Thoracic aorta (tissue), 2 donors: ENCODE results near the gene HSDL1. TPM values are rescaled to one million over a fixed set of nuclear protein-coding genes. Genes with fewer than 3 reads are reported as not detected.

ENCODE experiments used
- ATAC-seq: fragments of 150-250 bp; one replicate; pipeline ENCODE4 v1.8.0; 2017; ENCODE audit warnings: low read depth; ENCODE audit not compliant: insufficient number of reproducible peaks, low FRiP score
- DNase-seq: peaks from one replicate; pipeline ENCODE4 v3.0.0-alpha.2; 2020; ENCODE audit warnings: low spot score
- H3K27ac ChIP-seq, 2 donors: fragments of 200-600 bp; sonication (generic); 1 replicate in 1 of 2; 2 replicates in 1 of 2; pipeline ENCODE4 v1.5.1; 2016; ENCODE audit warnings: mild to moderate bottlenecking in 2 of 2, moderate library complexity in 2 of 2
- H3K27me3 ChIP-seq: fragments of 200-600 bp; sonication (generic); replicated peaks from 2 replicates; pipeline ENCODE4 v1.6.0; 2016; ENCODE audit warnings: mild to moderate bottlenecking; ENCODE audit not compliant: insufficient read depth
- H3K36me3 ChIP-seq: fragments of 200-600 bp; sonication (generic); one replicate; pipeline ENCODE4 v1.5.1; 2016
- H3K4me1 ChIP-seq, 2 donors: fragments of 200-600 bp; sonication (generic); 1 replicate in 1 of 2; 2 replicates in 1 of 2; pipeline versions ENCODE4 v1.5.1 to v1.6.0; 2016; ENCODE audit warnings: low read depth in 2 of 2, mild to moderate bottlenecking in 1 of 2; ENCODE audit not compliant: control insufficient read depth in 1 of 2
- H3K4me3 ChIP-seq: fragments of 200-600 bp; sonication (generic); 2 replicates; pipeline ENCODE4 v1.5.1; 2016; ENCODE audit warnings: mild to moderate bottlenecking
- H3K9me3 ChIP-seq: fragments of 200-600 bp; sonication (generic); 2 replicates; pipeline ENCODE4 v1.5.1; 2016
- total RNA-seq, 2 donors: library from RNA; depleted of rRNA; stranded (reverse); fragments of >200 nt; gene quantifications; one replicate each; pipeline versions ENCODE4 v1.1.0 to v1.2.3, GENCODE V29; 2016
- TF ChIP-seq, protein P1 (sequence below): fragments of 200-600 bp; sonication (generic); IDR thresholded peaks from one replicate; pipeline ENCODE4 v1.5.1; 2019; ENCODE audit warnings: antibody characterized with exemption

The HSDL1 gene
- total RNA-seq, 2 donors from 2014 or later = 7.2 to 14.4 TPM

- H3K36me3 ChIP-seq = peaks cover 42% of the 10 kb centered on the region
- H3K4me3 ChIP-seq = no peak overlapping the region
- no peaks in the 10 kb centered on the region for H3K9me3 ChIP-seq
- no peak for DNase-seq
- no peak overlapping the region for H3K27ac ChIP-seq
- H3K4me1 ChIP-seq = peaks cover 16 to 25% of the 10 kb centered on the region in 2 donors
- TF ChIP-seq, protein P1, sequence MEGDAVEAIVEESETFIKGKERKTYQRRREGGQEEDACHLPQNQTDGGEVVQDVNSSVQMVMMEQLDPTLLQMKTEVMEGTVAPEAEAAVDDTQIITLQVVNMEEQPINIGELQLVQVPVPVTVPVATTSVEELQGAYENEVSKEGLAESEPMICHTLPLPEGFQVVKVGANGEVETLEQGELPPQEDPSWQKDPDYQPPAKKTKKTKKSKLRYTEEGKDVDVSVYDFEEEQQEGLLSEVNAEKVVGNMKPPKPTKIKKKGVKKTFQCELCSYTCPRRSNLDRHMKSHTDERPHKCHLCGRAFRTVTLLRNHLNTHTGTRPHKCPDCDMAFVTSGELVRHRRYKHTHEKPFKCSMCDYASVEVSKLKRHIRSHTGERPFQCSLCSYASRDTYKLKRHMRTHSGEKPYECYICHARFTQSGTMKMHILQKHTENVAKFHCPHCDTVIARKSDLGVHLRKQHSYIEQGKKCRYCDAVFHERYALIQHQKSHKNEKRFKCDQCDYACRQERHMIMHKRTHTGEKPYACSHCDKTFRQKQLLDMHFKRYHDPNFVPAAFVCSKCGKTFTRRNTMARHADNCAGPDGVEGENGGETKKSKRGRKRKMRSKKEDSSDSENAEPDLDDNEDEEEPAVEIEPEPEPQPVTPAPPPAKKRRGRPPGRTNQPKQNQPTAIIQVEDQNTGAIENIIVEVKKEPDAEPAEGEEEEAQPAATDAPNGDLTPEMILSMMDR = no peak
- H3K27me3 ChIP-seq = no peaks in the 10 kb centered on the region
- no peak for ATAC-seq
Observed at GRCh38 chr16:84182104-84182503, 37.1 kb upstream of the HSDL1 start.

DNA sequence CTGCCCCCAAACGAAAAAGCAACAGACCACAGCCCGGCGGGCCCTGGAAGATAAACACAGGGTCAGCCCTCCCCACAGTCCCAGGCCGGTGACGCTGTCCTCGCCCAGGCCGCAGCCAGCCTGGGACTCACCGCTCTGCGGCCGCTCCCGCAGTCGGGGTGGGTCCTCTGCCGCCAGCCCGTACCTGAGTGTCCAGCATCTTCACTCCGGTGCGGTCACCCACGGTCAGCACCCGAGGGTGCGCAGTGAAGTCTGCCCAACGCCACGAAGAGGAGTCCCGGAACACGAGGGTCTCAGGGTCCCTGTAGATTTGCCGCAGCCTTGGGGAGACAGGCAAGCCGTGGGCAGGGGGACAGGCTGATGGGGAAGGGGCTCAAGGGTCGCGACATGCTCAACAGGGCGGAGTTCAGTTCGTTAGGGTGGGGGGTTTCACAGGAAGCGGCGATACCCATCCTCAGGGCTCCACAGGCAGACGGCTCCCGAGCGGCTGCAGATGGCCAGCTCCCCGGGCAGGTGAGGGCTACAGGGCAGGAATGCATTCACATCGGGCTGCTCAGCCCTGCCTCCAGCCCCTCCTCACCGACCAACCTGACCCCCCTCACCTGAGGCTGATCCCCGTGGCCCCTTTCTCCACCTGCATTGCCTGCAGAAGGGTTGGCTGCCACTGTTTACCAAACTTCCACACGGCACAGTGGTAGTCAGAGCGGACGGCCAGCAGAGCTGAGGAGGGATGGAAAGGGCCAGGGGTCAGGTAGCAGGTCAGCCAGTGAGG, 36.4 kb upstream of the HSDL1 start:
- Histone ChIP-seq H3K27ac (no peak overlapping the region), H3K27me3 (no peaks in the 10 kb centered on the region), H3K9me3 (no peaks in the 10 kb centered on the region), H3K4me1 (peaks cover 21 to 32% of the 10 kb centered on the region in 2 donors), H3K4me3 (no peak overlapping the region), H3K36me3 (peaks cover 42% of the 10 kb centered on the region)
- DNase-seq (no peak), ATAC-seq (no peak)
- TF ChIP-seq, protein P1 = no peak

DNA sequence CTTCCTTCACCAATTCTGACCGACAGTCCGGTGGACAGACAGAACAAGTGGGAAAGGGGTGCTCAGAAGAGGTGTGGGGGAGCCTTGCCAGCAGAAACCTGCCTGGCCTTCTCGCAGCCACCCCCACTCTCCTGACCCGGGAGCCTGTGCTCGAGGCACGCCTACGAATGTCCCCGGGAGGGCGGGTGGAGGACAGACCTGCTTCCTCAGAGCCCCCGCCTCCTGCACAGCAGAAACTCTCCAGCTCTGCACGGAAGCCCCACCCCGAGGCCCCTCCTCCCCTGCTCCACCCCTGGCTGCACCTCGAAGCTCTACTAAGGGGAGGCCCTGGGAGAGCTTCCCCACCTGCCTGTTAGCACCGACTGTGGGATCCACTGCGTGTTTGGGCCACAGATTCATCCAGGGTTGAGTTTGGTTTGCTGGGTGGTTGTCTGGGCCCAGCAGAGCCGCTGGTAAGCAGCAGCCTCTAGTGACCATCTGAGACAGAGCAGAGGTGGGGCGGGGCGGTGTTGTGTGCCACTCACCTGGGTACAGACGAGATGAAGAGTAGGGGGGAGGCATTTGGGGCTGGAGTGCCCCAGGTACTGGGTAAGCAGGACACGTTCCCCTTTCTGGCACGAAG, 35.7 kb upstream of the HSDL1 start:
- H3K27me3 ChIP-seq = no peaks in the 10 kb centered on the region
- no peak overlapping the region for H3K4me3 ChIP-seq
- H3K36me3 ChIP-seq = peaks cover 42% of the 10 kb centered on the region
- no peak for DNase-seq
- no peak overlapping the region for H3K27ac ChIP-seq
- no peaks in the 10 kb centered on the region for H3K9me3 ChIP-seq
- TF ChIP-seq, protein P1 = no peak
- H3K4me1 ChIP-seq = peaks cover 20 to 32% of the 10 kb centered on the region in 2 donors
- ATAC-seq = no peak

- Histone ChIP-seq H3K4me1 (peaks cover 20 to 34% of the 10 kb centered on the region in 2 donors), H3K9me3 (no peaks in the 10 kb centered on the region), H3K27ac (no peak overlapping the region), H3K27me3 (no peaks in the 10 kb centered on the region), H3K36me3 (peaks cover 42% of the 10 kb centered on the region), H3K4me3 (no peak overlapping the region)
- TF ChIP-seq, protein P1 = no peak
- no peak for ATAC-seq
- no peak for DNase-seq
Observed at GRCh38 chr16:84179612-84180320, 34.8 kb upstream of the HSDL1 start.
